ENCODE data around the gene PINK1.

The PINK1 gene

DNA sequence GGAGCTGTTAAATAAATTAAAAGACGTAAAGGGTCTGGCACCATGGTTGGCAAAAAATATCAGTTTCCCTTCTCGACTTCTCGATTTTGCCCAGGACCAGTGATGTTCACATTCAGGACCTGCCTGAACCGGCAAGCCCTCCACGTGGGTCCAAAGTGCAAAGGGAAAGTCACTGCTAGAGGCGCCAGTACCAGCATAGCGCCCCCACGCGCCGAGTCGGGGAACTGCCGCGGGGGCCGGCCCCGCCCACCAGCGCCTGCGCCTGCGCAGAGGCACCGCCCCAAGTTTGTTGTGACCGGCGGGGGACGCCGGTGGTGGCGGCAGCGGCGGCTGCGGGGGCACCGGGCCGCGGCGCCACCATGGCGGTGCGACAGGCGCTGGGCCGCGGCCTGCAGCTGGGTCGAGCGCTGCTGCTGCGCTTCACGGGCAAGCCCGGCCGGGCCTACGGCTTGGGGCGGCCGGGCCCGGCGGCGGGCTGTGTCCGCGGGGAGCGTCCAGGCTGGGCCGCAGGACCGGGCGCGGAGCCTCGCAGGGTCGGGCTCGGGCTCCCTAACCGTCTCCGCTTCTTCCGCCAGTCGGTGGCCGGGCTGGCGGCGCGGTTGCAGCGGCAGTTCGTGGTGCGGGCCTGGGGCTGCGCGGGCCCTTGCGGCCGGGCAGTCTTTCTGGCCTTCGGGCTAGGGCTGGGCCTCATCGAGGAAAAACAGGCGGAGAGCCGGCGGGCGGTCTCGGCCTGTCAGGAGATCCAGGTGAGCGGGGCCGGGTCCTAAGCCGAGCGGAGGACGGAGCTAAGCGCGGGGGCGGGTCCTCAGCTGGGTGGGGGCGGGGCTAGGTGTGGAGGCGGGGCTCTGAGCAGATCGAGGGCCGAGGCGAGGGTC lies at the start of gene PINK1:
PINK1 (plus strand) TSS at position 269 of the 875 bp plus-strand sequence; CDS start at position 360, 91 bp downstream.
- no peaks in the 10 kb centered on the region for H3K27me3 ChIP-seq (ENCODE audit: control insufficient read depth in 2 of 2, insufficient read depth in 2 of 2, low read length in 2 of 2)
- peak within 1 kb of the TSS; percentile 95 to 97 for H3K27ac ChIP-seq (ENCODE audit: low read depth in 2 of 2, low read length in 2 of 2)
- H3K9ac ChIP-seq (ENCODE audit: low read depth in 1 of 2, low read length in 2 of 2) = peak within 1 kb of the TSS; percentile 77 to 94
- H3K4me1 ChIP-seq (ENCODE audit: control insufficient read depth in 2 of 2, insufficient read depth in 2 of 2, low read length in 2 of 2) = peaks cover 16 to 18% of the 10 kb centered on the region in 2 donors
- H3K9me3 ChIP-seq (ENCODE audit: control insufficient read depth in 2 of 2, low read length in 2 of 2) = no peaks in the 10 kb centered on the region
- peak within 1 kb of the TSS; percentile 81 to 85 for H3K4me3 ChIP-seq (ENCODE audit: low read length in 2 of 2)
- peaks cover 10 to 11% of the 10 kb centered on the region in 2 donors for H3K36me3 ChIP-seq (ENCODE audit: control insufficient read depth in 2 of 2, insufficient read depth in 2 of 2, low read length in 2 of 2)

DNA sequence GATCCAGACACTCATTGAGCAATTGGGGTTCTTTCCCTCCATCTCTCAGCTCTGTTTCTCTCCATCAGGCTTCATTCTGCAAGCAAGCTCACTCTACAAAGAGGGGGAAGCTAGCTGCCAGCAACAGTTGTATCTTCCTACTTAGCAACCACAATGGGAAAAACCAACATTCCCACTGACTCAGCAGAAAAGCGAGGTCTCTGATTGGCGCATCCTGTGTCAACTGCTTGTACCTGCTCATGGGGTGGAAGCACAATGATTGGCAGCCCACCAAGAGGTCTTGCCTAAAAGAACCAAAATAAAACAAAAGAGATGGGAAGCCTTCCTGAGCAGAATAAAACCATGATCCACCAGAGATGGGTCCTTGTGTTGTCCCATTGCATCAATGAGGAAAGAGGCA lies 48.4 kb upstream of the PINK1 start:
- H3K27me3 ChIP-seq (ENCODE audit: control insufficient read depth in 2 of 2, insufficient read depth in 2 of 2, low read length in 2 of 2) = peaks cover 11 to 18% of the 10 kb centered on the region in 2 donors
- no peaks in the 10 kb centered on the region for H3K9me3 ChIP-seq (ENCODE audit: control insufficient read depth in 2 of 2, low read length in 2 of 2)
- H3K4me3 ChIP-seq (ENCODE audit: low read length in 2 of 2) = no peak overlapping the region
- no peak overlapping the region for H3K27ac ChIP-seq (ENCODE audit: low read depth in 2 of 2, low read length in 2 of 2)
- peaks cover 9 to 15% of the 10 kb centered on the region in 2 donors for H3K4me1 ChIP-seq (ENCODE audit: control insufficient read depth in 2 of 2, insufficient read depth in 2 of 2, low read length in 2 of 2)
- no peaks in the 10 kb centered on the region for H3K36me3 ChIP-seq (ENCODE audit: control insufficient read depth in 2 of 2, insufficient read depth in 2 of 2, low read length in 2 of 2)
- H3K9ac ChIP-seq (ENCODE audit: low read depth in 1 of 2, low read length in 2 of 2) = no peak overlapping the region

DNA sequence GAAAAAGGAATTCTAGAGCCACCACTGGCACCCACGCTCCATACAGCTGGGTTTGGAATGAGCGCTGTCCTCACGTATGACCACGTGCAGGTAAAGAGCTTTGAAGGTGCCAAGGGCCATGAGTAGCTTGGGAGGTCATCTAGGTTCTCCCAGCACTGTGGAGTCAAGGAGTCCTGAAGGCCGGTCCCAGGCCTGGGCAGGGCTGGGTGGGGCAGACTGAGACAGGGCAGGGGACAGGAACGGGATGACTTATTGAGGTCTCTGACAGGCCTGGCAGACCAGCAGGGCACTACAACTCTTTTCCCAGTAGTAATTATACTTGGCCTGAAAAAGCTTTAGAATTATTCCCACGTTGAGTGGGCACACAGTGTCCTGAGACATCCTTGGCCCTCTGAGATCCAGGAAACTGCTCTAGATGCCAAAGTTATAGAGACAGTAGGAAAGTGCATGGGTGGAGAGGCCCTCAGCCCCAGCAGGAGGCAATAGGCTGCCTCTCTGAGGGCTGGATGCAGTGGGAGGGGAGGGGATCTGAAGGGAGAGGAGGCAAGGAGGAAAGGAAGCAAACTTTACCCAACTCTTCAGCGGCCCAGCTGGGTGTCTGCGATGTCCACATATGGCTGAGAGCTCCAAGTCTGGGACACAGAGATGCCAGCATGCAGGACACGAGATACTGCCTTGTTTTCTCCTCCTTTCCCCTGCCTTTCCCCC lies 46.2 kb upstream of the PINK1 start:
- Histone ChIP-seq H3K9ac (ENCODE audit: low read depth in 1 of 2, low read length in 2 of 2) (no peak overlapping the region), H3K27me3 (ENCODE audit: control insufficient read depth in 2 of 2, insufficient read depth in 2 of 2, low read length in 2 of 2) (peaks cover 18 to 24% of the 10 kb centered on the region in 2 donors), H3K36me3 (ENCODE audit: control insufficient read depth in 2 of 2, insufficient read depth in 2 of 2, low read length in 2 of 2) (no peaks in the 10 kb centered on the region), H3K4me3 (ENCODE audit: low read length in 2 of 2) (no peak overlapping the region), H3K9me3 (ENCODE audit: control insufficient read depth in 2 of 2, low read length in 2 of 2) (no peaks in the 10 kb centered on the region), H3K4me1 (ENCODE audit: control insufficient read depth in 2 of 2, insufficient read depth in 2 of 2, low read length in 2 of 2) (peaks cover 12 to 16% of the 10 kb centered on the region in 2 donors), H3K27ac (ENCODE audit: low read depth in 2 of 2, low read length in 2 of 2) (peak overlapping the region in 1 of 2 donors; percentile 53)

DNA sequence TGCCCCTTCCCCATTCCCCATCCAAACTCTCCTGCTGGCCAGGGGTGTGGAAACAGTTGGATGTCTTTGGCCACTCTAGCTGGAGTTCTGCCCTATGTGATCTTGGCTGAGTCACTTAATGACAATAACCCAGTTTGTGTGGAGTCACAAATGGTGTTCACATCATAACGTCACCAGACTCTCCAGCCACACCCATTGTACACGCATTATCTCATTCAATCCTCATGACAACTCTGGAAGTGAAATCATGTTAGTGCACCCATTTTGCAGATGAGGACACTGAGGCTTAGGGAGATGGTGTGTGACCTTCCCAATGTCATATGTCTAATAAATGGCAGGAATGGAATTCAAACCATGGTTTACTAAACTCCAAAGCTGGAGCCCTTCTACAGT lies 45.6 kb upstream of the PINK1 start:
- Histone ChIP-seq H3K27me3 (ENCODE audit: control insufficient read depth in 2 of 2, insufficient read depth in 2 of 2, low read length in 2 of 2) (peaks cover 18 to 24% of the 10 kb centered on the region in 2 donors), H3K9me3 (ENCODE audit: control insufficient read depth in 2 of 2, low read length in 2 of 2) (no peaks in the 10 kb centered on the region), H3K36me3 (ENCODE audit: control insufficient read depth in 2 of 2, insufficient read depth in 2 of 2, low read length in 2 of 2) (no peaks in the 10 kb centered on the region), H3K9ac (ENCODE audit: low read depth in 1 of 2, low read length in 2 of 2) (no peak overlapping the region), H3K4me1 (ENCODE audit: control insufficient read depth in 2 of 2, insufficient read depth in 2 of 2, low read length in 2 of 2) (peaks cover 12 to 16% of the 10 kb centered on the region in 2 donors), H3K4me3 (ENCODE audit: low read length in 2 of 2) (no peak overlapping the region), H3K27ac (ENCODE audit: low read depth in 2 of 2, low read length in 2 of 2) (peak overlapping the region in 1 of 2 donors; percentile 70)

DNA sequence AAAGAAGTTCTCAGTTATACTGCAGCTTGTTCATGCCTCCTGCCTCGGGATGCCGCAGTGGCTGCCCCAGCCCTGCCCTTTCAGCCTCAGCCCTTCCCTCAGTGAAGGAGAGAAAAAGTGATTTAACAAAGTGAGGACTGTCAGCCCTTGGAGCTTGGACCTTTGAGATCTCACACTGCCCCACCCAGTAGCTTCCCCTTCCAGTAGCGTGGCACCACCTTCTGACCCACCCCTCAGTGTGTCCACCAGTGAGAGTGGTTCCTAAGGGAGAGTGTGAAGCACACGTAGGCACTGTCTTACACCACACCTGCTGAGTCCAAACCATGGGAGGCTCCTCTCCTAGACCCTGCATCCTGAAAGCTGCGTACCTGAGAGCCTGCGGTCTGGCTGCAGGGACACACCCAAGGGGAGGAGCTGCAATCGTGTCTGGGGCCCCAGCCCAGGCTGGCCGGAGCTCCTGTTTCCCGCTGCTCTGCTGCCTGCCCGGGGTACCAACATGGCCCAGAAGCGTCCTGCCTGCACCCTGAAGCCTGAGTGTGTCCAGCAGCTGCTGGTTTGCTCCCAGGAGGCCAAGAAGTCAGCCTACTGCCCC lies 44.5 kb upstream of the PINK1 start, which contains the start of gene CDA:
CDA (plus strand) TSS at position 464 of the 592 bp plus-strand sequence; CDS start at position 497, 33 bp downstream.
- Histone ChIP-seq H3K9ac (ENCODE audit: low read depth in 1 of 2, low read length in 2 of 2) (peak within 1 kb of the TSS; percentile 24 to 83), H3K27ac (ENCODE audit: low read depth in 2 of 2, low read length in 2 of 2) (peak within 1 kb of the TSS; percentile 70 to 87), H3K36me3 (ENCODE audit: control insufficient read depth in 2 of 2, insufficient read depth in 2 of 2, low read length in 2 of 2) (no peaks in the 10 kb centered on the region), H3K9me3 (ENCODE audit: control insufficient read depth in 2 of 2, low read length in 2 of 2) (no peaks in the 10 kb centered on the region), H3K4me3 (ENCODE audit: low read length in 2 of 2) (peak within 1 kb of the TSS; percentile 63 to 67), H3K27me3 (ENCODE audit: control insufficient read depth in 2 of 2, insufficient read depth in 2 of 2, low read length in 2 of 2) (peaks cover 18 to 24% of the 10 kb centered on the region in 2 donors), H3K4me1 (ENCODE audit: control insufficient read depth in 2 of 2, insufficient read depth in 2 of 2, low read length in 2 of 2) (peaks cover 12 to 16% of the 10 kb centered on the region in 2 donors)

DNA sequence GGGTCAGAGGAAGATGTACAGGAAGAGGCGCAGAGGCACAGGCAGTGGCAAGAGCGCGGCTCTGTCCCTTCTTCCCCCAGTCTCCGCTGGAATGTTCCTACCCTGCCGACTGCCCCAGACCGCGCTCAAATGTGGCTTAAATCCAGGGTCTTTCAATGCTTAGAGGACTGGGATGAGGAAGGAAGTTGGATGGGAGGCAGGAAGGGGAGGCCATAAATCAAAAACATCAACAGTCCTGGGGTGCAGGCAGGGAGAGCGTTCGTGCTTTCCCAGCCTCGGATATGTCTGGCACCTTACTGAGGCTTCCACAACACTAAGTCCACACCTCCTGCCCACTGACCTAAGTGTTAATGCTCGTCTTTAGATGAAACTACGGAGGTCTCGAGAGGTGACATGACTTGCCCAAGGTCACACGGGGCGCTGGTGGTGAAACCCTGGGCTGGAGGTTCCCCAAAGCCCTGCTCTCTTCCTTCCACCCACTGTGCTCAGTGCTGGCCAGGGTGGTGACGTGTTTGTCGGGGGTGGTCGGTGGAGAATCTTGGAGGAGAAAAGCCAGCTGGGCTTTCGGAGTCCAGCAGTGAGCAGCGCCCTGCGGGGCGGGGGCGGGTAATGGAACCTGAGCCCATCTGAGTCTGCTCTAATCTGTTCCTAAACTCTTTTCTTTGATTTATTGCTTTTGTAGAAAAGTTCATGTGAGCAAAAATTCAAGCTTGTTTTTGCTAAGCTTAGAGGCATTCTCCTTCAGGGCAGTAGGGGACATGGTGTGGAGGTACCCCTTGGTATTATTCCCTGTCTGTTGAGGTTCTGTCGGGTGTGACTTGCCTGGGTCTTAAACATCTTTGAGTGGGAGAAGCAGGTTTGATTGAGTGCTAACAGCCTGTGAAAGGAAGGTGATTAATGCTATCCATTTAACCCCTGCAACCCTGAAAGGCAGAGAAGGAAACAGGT lies 43.7 kb upstream of the PINK1 start:
- Histone ChIP-seq H3K4me3 (ENCODE audit: low read length in 2 of 2) (peak overlapping the region; percentile 63 to 67), H3K9ac (ENCODE audit: low read depth in 1 of 2, low read length in 2 of 2) (peak overlapping the region; percentile 24 to 83)

DNA sequence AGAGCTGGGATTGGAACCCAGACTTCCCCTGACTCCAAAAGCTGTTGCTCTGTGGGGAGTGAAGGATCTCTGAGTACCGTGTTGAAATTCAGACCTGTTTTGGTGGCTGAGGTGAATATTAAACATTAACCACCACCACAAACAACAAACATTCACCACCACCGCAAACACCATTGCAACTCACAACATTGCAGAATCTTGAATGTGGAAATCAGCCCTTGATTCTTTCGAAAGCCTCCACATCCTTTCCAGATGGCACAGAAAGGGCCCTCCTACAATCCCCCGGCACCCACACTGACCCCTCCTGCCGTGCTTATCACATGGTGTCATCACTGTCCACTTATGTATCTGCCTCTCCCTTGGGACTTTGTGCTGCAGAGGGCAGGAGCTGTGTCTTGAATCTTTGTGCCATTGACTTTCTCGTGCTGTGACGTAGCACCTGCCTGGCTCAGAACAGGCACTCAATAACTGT lies 42.9 kb upstream of the PINK1 start:
- Histone ChIP-seq H3K9me3 (ENCODE audit: control insufficient read depth in 2 of 2, low read length in 2 of 2) (no peaks in the 10 kb centered on the region), H3K9ac (ENCODE audit: low read depth in 1 of 2, low read length in 2 of 2) (peak overlapping the region; percentile 6 to 83), H3K27me3 (ENCODE audit: control insufficient read depth in 2 of 2, insufficient read depth in 2 of 2, low read length in 2 of 2) (peaks cover 18 to 19% of the 10 kb centered on the region in 2 donors), H3K27ac (ENCODE audit: low read depth in 2 of 2, low read length in 2 of 2) (peak overlapping the region; percentile 70 to 87), H3K4me3 (ENCODE audit: low read length in 2 of 2) (peak overlapping the region; percentile 63 to 67), H3K4me1 (ENCODE audit: control insufficient read depth in 2 of 2, insufficient read depth in 2 of 2, low read length in 2 of 2) (peaks cover 12 to 16% of the 10 kb centered on the region in 2 donors), H3K36me3 (ENCODE audit: control insufficient read depth in 2 of 2, insufficient read depth in 2 of 2, low read length in 2 of 2) (no peaks in the 10 kb centered on the region)

More for the DNA sequence above, 43.7 kb upstream of the PINK1 start:
- Histone ChIP-seq H3K27ac (ENCODE audit: low read depth in 2 of 2, low read length in 2 of 2) (peak overlapping the region; percentile 70 to 87), H3K36me3 (ENCODE audit: control insufficient read depth in 2 of 2, insufficient read depth in 2 of 2, low read length in 2 of 2) (no peaks in the 10 kb centered on the region), H3K4me1 (ENCODE audit: control insufficient read depth in 2 of 2, insufficient read depth in 2 of 2, low read length in 2 of 2) (peaks cover 12 to 16% of the 10 kb centered on the region in 2 donors), H3K9me3 (ENCODE audit: control insufficient read depth in 2 of 2, low read length in 2 of 2) (no peaks in the 10 kb centered on the region), H3K27me3 (ENCODE audit: control insufficient read depth in 2 of 2, insufficient read depth in 2 of 2, low read length in 2 of 2) (peaks cover 18 to 24% of the 10 kb centered on the region in 2 donors)

DNA sequence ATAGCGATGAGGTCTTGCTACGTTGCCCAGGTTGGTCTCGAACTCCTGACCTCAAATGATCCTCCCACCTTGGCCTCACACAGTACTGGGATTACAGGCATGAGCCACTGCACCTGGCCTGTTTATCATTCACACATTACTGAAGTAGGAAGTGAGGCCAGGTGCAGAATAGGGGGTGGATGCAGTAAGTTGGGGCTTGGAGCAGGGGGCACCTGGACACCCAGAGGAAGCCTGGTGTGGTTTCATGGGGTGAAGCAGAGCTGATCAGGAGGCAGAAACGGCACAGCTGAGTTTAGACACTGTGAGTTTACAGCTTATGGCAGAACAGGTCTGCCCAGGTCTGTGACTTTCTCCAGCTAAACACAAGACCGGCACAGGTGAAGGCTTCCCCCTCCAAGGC lies 39.5 kb upstream of the PINK1 start:
- Histone ChIP-seq H3K27me3 (ENCODE audit: control insufficient read depth in 2 of 2, insufficient read depth in 2 of 2, low read length in 2 of 2) (peaks cover 16 to 18% of the 10 kb centered on the region in 2 donors), H3K9ac (ENCODE audit: low read depth in 1 of 2, low read length in 2 of 2) (no peak overlapping the region)

DNA sequence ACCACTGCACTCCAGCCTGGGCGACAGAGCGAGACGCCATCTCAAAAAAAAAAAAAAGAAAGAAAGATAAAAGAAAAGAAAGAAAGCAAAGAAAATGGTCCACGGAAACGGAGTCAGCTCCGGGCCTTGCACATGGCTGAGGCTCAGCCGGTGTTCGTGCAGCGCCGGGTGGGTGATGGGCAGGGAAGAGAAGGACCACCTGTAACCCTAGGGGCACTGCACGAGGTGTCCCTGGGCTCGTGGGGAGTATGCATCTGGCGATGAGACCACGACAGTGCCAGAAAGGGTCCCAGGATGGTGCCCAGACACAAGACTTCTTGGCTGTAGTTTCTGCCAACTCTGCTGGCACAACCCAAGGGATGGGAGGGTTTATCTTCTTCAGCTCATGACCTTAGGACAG lies 38.5 kb upstream of the PINK1 start:
- H3K4me1 ChIP-seq (ENCODE audit: control insufficient read depth in 2 of 2, insufficient read depth in 2 of 2, low read length in 2 of 2) = peaks cover 3% of the 10 kb centered on the region in 2 donors
- no peak overlapping the region for H3K9ac ChIP-seq (ENCODE audit: low read depth in 1 of 2, low read length in 2 of 2)
- no peaks in the 10 kb centered on the region for H3K36me3 ChIP-seq (ENCODE audit: control insufficient read depth in 2 of 2, insufficient read depth in 2 of 2, low read length in 2 of 2)
- H3K27me3 ChIP-seq (ENCODE audit: control insufficient read depth in 2 of 2, insufficient read depth in 2 of 2, low read length in 2 of 2) = peaks cover 6 to 8% of the 10 kb centered on the region in 2 donors
- H3K4me3 ChIP-seq (ENCODE audit: low read length in 2 of 2) = no peak overlapping the region
- no peak overlapping the region for H3K27ac ChIP-seq (ENCODE audit: low read depth in 2 of 2, low read length in 2 of 2)
- H3K9me3 ChIP-seq (ENCODE audit: control insufficient read depth in 2 of 2, low read length in 2 of 2) = no peaks in the 10 kb centered on the region

More for the DNA sequence above, 39.5 kb upstream of the PINK1 start:
- Histone ChIP-seq H3K4me3 (ENCODE audit: low read length in 2 of 2) (no peak overlapping the region), H3K36me3 (ENCODE audit: control insufficient read depth in 2 of 2, insufficient read depth in 2 of 2, low read length in 2 of 2) (no peaks in the 10 kb centered on the region), H3K27ac (ENCODE audit: low read depth in 2 of 2, low read length in 2 of 2) (no peak overlapping the region), H3K9me3 (ENCODE audit: control insufficient read depth in 2 of 2, low read length in 2 of 2) (no peaks in the 10 kb centered on the region), H3K4me1 (ENCODE audit: control insufficient read depth in 2 of 2, insufficient read depth in 2 of 2, low read length in 2 of 2) (peaks cover 10 to 11% of the 10 kb centered on the region in 2 donors)
